ENCODE measurements around the gene FKRP. TPM values are rescaled to one million over a fixed set of nuclear protein-coding genes. Genes with fewer than 3 reads are reported as not detected.
A peak's percentile ranks its signal among the peaks of the same experiment; 100 is the strongest.

Gene FKRP
- total and polyA plus RNA-seq, 2 of the 13 experiments (the other 11 are each of a cell fraction or from before 2014, with no cell fraction given) = 7.3 to 9.8 TPM

DNA sequence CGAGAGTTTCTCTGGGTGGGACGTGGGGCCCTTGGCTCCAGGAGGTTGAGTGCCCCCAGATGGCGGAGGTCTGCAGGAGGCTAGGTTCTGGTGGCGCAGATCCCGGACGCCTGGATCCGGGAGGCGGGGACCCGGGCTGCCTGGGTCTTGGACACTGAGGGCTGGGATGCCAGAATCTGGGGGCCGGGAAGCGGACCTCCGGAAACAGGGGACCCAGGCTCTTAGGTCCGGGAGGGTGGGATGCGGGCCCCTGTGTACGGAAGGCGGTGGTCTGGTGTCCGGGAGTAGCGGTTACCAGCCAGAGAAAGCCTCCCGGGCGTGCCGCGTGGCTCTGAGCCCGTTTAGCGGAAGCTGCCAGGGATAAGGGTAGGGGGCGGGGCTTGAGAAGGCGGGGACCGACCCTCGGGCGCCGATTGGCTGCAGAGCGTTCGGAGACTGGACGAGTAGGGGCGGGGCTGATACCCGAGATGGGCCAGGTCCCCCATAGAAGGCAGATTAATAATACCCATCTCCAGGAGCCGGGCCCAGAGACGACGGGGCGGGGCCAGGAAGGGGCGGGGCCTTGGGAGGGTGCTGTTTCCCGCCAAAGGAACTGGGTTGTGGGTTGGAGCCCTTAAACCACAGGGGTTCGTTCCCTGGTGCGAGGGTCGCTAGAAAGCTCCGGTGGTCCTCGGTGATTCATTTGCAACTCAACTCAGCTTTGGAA, 42.6 kb downstream of the FKRP start, which contains the start of gene SLC1A5 (continued):
- TF ChIP-seq, protein P1, sequence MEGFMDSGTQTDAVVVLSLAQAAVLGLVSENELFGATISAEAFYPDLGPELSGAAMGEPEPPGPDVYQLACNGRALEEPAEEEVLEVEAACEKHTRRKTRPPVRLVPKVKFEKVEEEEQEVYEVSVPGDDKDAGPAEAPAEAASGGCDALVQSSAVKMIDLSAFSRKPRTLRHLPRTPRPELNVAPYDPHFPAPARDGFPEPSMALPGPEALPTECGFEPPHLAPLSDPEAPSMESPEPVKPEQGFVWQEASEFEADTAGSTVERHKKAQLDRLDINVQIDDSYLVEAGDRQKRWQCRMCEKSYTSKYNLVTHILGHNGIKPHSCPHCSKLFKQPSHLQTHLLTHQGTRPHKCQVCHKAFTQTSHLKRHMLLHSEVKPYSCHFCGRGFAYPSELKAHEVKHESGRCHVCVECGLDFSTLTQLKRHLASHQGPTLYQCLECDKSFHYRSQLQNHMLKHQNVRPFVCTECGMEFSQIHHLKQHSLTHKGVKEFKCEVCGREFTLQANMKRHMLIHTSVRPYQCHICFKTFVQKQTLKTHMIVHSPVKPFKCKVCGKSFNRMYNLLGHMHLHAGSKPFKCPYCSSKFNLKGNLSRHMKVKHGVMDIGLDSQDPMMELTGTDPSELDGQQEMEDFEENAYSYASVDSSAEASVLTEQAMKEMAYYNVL (CRISPR knock-in tag; IDR thresholded peaks at IDR 0.05; ENCODE audit: borderline replicate concordance) = no peak; the same call in 1 of the 2 replicates
- TF ChIP-seq ZNF713 (CRISPR knock-in tag; IDR thresholded peaks at IDR 0.05) = no peak
- TF ChIP-seq RFX3 (CRISPR knock-in tag; IDR thresholded peaks at IDR 0.05) = no peak
- TF ChIP-seq, protein P2, sequence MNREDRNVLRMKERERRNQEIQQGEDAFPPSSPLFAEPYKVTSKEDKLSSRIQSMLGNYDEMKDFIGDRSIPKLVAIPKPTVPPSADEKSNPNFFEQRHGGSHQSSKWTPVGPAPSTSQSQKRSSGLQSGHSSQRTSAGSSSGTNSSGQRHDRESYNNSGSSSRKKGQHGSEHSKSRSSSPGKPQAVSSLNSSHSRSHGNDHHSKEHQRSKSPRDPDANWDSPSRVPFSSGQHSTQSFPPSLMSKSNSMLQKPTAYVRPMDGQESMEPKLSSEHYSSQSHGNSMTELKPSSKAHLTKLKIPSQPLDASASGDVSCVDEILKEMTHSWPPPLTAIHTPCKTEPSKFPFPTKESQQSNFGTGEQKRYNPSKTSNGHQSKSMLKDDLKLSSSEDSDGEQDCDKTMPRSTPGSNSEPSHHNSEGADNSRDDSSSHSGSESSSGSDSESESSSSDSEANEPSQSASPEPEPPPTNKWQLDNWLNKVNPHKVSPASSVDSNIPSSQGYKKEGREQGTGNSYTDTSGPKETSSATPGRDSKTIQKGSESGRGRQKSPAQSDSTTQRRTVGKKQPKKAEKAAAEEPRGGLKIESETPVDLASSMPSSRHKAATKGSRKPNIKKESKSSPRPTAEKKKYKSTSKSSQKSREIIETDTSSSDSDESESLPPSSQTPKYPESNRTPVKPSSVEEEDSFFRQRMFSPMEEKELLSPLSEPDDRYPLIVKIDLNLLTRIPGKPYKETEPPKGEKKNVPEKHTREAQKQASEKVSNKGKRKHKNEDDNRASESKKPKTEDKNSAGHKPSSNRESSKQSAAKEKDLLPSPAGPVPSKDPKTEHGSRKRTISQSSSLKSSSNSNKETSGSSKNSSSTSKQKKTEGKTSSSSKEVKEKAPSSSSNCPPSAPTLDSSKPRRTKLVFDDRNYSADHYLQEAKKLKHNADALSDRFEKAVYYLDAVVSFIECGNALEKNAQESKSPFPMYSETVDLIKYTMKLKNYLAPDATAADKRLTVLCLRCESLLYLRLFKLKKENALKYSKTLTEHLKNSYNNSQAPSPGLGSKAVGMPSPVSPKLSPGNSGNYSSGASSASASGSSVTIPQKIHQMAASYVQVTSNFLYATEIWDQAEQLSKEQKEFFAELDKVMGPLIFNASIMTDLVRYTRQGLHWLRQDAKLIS (CRISPR knock-in tag; IDR thresholded peaks at IDR 0.05) = 0 out of 2 replicates have a peak, but pooled peaks have one; percentile 85
- peak; percentile 29 for TF ChIP-seq ZEB1 (IDR thresholded peaks at IDR 0.05; ENCODE audit: insufficient replicate concordance, low read depth)
- TF ChIP-seq, protein P3, sequence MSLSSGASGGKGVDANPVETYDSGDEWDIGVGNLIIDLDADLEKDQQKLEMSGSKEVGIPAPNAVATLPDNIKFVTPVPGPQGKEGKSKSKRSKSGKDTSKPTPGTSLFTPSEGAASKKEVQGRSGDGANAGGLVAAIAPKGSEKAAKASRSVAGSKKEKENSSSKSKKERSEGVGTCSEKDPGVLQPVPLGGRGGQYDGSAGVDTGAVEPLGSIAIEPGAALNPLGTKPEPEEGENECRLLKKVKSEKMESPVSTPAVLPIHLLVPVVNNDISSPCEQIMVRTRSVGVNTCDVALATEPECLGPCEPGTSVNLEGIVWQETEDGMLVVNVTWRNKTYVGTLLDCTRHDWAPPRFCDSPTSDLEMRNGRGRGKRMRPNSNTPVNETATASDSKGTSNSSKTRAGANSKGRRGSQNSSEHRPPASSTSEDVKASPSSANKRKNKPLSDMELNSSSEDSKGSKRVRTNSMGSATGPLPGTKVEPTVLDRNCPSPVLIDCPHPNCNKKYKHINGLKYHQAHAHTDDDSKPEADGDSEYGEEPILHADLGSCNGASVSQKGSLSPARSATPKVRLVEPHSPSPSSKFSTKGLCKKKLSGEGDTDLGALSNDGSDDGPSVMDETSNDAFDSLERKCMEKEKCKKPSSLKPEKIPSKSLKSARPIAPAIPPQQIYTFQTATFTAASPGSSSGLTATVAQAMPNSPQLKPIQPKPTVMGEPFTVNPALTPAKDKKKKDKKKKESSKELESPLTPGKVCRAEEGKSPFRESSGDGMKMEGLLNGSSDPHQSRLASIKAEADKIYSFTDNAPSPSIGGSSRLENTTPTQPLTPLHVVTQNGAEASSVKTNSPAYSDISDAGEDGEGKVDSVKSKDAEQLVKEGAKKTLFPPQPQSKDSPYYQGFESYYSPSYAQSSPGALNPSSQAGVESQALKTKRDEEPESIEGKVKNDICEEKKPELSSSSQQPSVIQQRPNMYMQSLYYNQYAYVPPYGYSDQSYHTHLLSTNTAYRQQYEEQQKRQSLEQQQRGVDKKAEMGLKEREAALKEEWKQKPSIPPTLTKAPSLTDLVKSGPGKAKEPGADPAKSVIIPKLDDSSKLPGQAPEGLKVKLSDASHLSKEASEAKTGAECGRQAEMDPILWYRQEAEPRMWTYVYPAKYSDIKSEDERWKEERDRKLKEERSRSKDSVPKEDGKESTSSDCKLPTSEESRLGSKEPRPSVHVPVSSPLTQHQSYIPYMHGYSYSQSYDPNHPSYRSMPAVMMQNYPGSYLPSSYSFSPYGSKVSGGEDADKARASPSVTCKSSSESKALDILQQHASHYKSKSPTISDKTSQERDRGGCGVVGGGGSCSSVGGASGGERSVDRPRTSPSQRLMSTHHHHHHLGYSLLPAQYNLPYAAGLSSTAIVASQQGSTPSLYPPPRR (CRISPR knock-in tag; IDR thresholded peaks at IDR 0.05; ENCODE audit: borderline replicate concordance) = peak; percentile 49; the same call in 1 of the 2 replicates
- TF ChIP-seq NFE2 (CRISPR knock-in tag; IDR thresholded peaks at IDR 0.05) = no peak
- TF ChIP-seq, protein P4, sequence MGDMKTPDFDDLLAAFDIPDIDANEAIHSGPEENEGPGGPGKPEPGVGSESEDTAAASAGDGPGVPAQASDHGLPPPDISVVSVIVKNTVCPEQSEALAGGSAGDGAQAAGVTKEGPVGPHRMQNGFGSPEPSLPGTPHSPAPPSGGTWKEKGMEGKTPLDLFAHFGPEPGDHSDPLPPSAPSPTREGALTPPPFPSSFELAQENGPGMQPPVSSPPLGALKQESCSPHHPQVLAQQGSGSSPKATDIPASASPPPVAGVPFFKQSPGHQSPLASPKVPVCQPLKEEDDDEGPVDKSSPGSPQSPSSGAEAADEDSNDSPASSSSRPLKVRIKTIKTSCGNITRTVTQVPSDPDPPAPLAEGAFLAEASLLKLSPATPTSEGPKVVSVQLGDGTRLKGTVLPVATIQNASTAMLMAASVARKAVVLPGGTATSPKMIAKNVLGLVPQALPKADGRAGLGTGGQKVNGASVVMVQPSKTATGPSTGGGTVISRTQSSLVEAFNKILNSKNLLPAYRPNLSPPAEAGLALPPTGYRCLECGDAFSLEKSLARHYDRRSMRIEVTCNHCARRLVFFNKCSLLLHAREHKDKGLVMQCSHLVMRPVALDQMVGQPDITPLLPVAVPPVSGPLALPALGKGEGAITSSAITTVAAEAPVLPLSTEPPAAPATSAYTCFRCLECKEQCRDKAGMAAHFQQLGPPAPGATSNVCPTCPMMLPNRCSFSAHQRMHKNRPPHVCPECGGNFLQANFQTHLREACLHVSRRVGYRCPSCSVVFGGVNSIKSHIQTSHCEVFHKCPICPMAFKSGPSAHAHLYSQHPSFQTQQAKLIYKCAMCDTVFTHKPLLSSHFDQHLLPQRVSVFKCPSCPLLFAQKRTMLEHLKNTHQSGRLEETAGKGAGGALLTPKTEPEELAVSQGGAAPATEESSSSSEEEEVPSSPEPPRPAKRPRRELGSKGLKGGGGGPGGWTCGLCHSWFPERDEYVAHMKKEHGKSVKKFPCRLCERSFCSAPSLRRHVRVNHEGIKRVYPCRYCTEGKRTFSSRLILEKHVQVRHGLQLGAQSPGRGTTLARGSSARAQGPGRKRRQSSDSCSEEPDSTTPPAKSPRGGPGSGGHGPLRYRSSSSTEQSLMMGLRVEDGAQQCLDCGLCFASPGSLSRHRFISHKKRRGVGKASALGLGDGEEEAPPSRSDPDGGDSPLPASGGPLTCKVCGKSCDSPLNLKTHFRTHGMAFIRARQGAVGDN (CRISPR knock-in tag; IDR thresholded peaks at IDR 0.05) = peak; percentile 73
- no peak for TF ChIP-seq TBL1XR1 (IDR thresholded peaks at IDR 0.05; ENCODE audit: borderline replicate concordance, low read length, partially characterized antibody)
- peak; percentile 87 for TF ChIP-seq ELF1 (CRISPR knock-in tag; IDR thresholded peaks at IDR 0.05)
- peak; percentile 99 to 100 for TF ChIP-seq POLR2A (IDR thresholded peaks at IDR 0.05; ENCODE audit: insufficient read depth in 1 of 2, low read depth in 2 of 2, low read length in 2 of 2)
- TF ChIP-seq EHMT2 (IDR thresholded peaks at IDR 0.05; ENCODE audit: borderline replicate concordance, low read depth, low read length) = no peak
- no peak for TF ChIP-seq ZNF460 (CRISPR knock-in tag; IDR thresholded peaks at IDR 0.05; ENCODE audit: borderline replicate concordance)
- no peak for TF ChIP-seq MATR3 (CRISPR knock-in tag; IDR thresholded peaks at IDR 0.05)
